Fibroblast of lung (primary cell): ENCODE results near the gene PPIG.
"Not testable (repeated sequence)": the region's sequence is repeated elsewhere in the genome, so short reads cannot be mapped to it uniquely, and the experiment has no call there.

Experiments
- CTCF ChIP-seq, 2 donors: IDR thresholded peaks in 1 of 2; conservative IDR thresholded peaks in 1 of 2; 1 replicate in 1 of 2; 2 replicates in 1 of 2; pipeline ENCODE4 v1.5.1; 2011 to 2012; ENCODE audit warnings: low read length in 2 of 2, control low read depth in 1 of 2, inconsistent platforms in 1 of 2, low read depth in 1 of 2, mild to moderate bottlenecking in 1 of 2
- EZH2 ChIP-seq: IDR thresholded peaks from 2 replicates; pipeline ENCODE4 v1.5.1; 2012; ENCODE audit warnings: low read length, control low read depth, mild to moderate bottlenecking; ENCODE audit errors: missing control alignments

DNA sequence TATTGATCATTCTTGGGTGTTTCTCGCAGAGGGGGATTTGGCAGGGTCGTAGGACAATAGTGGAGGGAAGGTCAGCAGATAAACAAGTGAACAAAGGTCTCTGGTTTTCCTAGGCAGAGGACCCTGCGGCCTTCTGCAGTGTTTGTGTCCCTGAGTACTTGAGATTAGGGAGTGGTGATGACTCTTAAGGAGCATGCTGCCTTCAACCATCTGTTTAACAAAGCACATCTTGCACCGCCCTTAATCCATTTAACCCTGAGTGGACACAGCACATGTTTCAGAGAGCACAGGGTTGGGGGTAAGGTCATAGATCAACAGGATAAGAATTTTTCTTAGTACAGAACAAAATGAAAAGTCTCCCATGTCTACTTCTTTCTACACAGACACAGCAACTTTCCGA, 9.6 kb upstream of the PPIG start:
- TF ChIP-seq CTCF (conservative IDR thresholded peaks at IDR 0.05 in 1 of 2, IDR thresholded peaks at IDR 0.05 in 1 of 2; ENCODE audit: low read depth in 1 of 2, low read length in 2 of 2); EZH2: not testable (repeated sequence)
